ENCODE measurements around the gene GLT1D1.
"Not testable (repeated sequence)": the region's sequence is repeated elsewhere in the genome, so short reads cannot be mapped to it uniquely, and the experiment has no call there.

GLT1D1 gene

GRCh38 chr12:128852885-128853599, at the start of gene GLT1D1:
Gene GLT1D1 (plus strand): TSS chr12:128853478. CDS start chr12:128853582, 104 bp downstream.
- TF ChIP-seq ISL1 (CRISPR knock-in tag; IDR thresholded peaks at IDR 0.05) (no peak), ZNF70 (CRISPR knock-in tag; IDR thresholded peaks at IDR 0.05) (no peak), TCF4 (CRISPR knock-in tag; IDR thresholded peaks at IDR 0.05; ENCODE audit: borderline replicate concordance) (no peak), RARB (CRISPR knock-in tag; IDR thresholded peaks at IDR 0.05) (no peak), PPARA (CRISPR knock-in tag; IDR thresholded peaks at IDR 0.05; ENCODE audit: borderline replicate concordance) (no peak), OSR1 (CRISPR knock-in tag; IDR thresholded peaks at IDR 0.05) (no peak), ZNF8 (CRISPR knock-in tag; IDR thresholded peaks at IDR 0.05) (no peak), TOX (CRISPR knock-in tag; IDR thresholded peaks at IDR 0.05; ENCODE audit: borderline replicate concordance) (no peak)
- ATAC-seq = no peak

GRCh38 chr12:128803788-128804187, 49.5 kb upstream of the GLT1D1 start:
- TF ChIP-seq OSR1 (CRISPR knock-in tag; IDR thresholded peaks at IDR 0.05) (no peak), PATZ1 (CRISPR knock-in tag; IDR thresholded peaks at IDR 0.05; ENCODE audit: borderline replicate concordance) (no peak), ZFP30 (CRISPR knock-in tag; IDR thresholded peaks at IDR 0.05) (no peak), ZFP3 (CRISPR knock-in tag; IDR thresholded peaks at IDR 0.05) (no peak), ZNF8 (CRISPR knock-in tag; IDR thresholded peaks at IDR 0.05) (no peak), CSRNP3 (CRISPR knock-in tag; IDR thresholded peaks at IDR 0.05) (no peak), CREB5 (CRISPR knock-in tag; IDR thresholded peaks at IDR 0.05; ENCODE audit: low read depth) (no peak), RARB (CRISPR knock-in tag; IDR thresholded peaks at IDR 0.05) (no peak)
- ATAC-seq = no peak

- TF ChIP-seq ZNF70 (CRISPR knock-in tag; IDR thresholded peaks at IDR 0.05) (no peak), ZNF565 (CRISPR knock-in tag; conservative IDR thresholded peaks at IDR 0.05; ENCODE audit: low read depth) (no peak), TOX (CRISPR knock-in tag; IDR thresholded peaks at IDR 0.05; ENCODE audit: borderline replicate concordance) (no peak), ZC3H10 (CRISPR knock-in tag; IDR thresholded peaks at IDR 0.05) (no peak), PATZ1 (CRISPR knock-in tag; IDR thresholded peaks at IDR 0.05; ENCODE audit: borderline replicate concordance) (no peak), PPARA (CRISPR knock-in tag; IDR thresholded peaks at IDR 0.05; ENCODE audit: borderline replicate concordance) (no peak), SNAI2 (CRISPR knock-in tag; IDR thresholded peaks at IDR 0.05) (no peak), TSHZ2 (CRISPR knock-in tag; IDR thresholded peaks at IDR 0.05) (no peak), RARB (CRISPR knock-in tag; IDR thresholded peaks at IDR 0.05) (no peak), OSR1 (CRISPR knock-in tag; IDR thresholded peaks at IDR 0.05) (no peak), ARNTL (CRISPR knock-in tag; IDR thresholded peaks at IDR 0.05; ENCODE audit: borderline replicate concordance, low read depth) (no peak), ZNF8 (CRISPR knock-in tag; IDR thresholded peaks at IDR 0.05) (no peak), TCF4 (CRISPR knock-in tag; IDR thresholded peaks at IDR 0.05; ENCODE audit: borderline replicate concordance) (no peak), GLIS3 (CRISPR knock-in tag; IDR thresholded peaks at IDR 0.05) (no peak)
- ATAC-seq = no peak
Measured at GRCh38 chr12:128804762-128805161, 48.5 kb upstream of the GLT1D1 start.

- not testable (repeated sequence) for ATAC-seq
Measured at GRCh38 chr12:128805406-128805805, 47.9 kb upstream of the GLT1D1 start.
